OCI-LY1 (cell line): ENCODE results near the gene E2F4.

ENCODE experiments used
- CTCF ChIP-seq: fragments of 200-600 bp; sonication (generic), shearing (Covaris generic); IDR thresholded peaks from 2 replicates; pipeline ENCODE4 v1.5.1; 2017; ENCODE audit warnings: mild to moderate bottlenecking, antibody characterized with exemption, low read length, moderate library complexity, mixed read lengths
- EZH2 ChIP-seq: fragments of 200-600 bp; sonication (generic), shearing (Covaris generic); IDR thresholded peaks from 2 replicates; pipeline ENCODE4 v1.8.0; 2017; ENCODE audit warnings: borderline replicate concordance, mixed run types, mild to moderate bottlenecking, antibody characterized with exemption, low read length, moderate library complexity, mixed read lengths

DNA sequence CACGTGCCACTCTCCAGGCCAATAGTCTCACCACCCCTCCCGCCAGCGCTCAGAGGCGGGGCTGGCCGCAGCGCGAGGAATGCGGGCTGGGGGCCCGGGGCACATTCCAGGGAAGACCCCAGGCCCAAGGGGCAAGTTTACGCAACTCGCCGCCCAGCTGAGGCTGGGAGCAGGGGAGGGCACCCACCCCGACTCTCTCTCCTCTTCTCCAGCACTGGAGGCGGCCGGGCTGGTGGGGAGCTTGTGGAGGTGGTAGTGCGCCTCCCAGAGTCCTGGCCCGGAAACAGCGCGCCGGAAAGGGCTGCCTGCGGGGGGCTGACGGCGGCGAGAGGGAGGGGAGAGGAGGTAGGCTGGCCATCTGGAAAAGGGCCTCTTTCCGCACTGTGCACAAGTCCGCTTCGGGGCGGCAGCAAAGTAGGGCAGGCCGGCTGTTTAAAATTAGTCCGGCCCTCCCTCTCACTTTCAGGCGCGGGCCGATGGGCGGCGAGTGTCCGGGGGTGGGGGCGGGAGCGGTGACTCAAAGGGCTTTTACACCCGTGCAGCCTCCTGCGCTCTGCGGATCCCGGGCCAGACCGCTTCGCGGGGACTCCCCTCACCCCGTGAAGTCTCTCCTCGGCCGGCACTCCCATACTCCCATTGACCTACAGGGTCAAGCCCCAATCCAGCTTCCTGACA, 54.3 kb downstream of the E2F4 start:
- TF ChIP-seq CTCF (peak; percentile 42), EZH2 (no peak)
